ENCODE results near the gene GABRR3. TPM values are rescaled to one million over a fixed set of nuclear protein-coding genes. Genes with fewer than 3 reads are reported as not detected.
A peak's percentile ranks its signal among the peaks of the same experiment; 100 is the strongest.

GABRR3 gene
- total RNA-seq, 1 experiment from 2014 or later: not detected

DNA sequence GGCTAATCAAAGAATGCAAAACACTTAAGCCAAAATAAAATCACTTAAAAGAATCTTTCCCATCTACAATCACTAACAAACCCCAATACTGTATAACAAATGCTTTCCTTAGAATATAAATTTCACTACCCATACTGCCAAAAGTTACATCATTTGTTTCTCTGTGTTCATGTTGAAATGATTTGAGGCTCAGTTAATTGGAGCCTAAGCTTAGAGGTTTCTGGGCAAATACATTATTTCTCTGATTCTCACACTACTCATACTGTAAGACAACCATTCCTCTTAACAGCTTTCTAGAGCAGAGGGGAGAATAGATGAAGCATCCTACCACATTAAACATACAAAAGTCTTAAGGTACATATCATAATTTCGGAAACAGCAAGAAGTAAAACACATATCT, 65.0 kb downstream of the GABRR3 start:
- Mint-ChIP-seq H3K27me3 (ENCODE audit: unreplicated experiment) (no peaks in the 10 kb centered on the region), H3K36me3 (ENCODE audit: insufficient read depth, unreplicated experiment) (peaks cover 9% of the 10 kb centered on the region), H3K4me1 (ENCODE audit: low read depth, unreplicated experiment) (peaks cover 15% of the 10 kb centered on the region), H3K4me3 (ENCODE audit: low read depth, unreplicated experiment) (peak overlapping the region; percentile 95), H3K9me3 (ENCODE audit: low read depth, unreplicated experiment) (no peaks in the 10 kb centered on the region), H3K27ac (ENCODE audit: unreplicated experiment) (no peak overlapping the region)
- TF ChIP-seq, protein P1, sequence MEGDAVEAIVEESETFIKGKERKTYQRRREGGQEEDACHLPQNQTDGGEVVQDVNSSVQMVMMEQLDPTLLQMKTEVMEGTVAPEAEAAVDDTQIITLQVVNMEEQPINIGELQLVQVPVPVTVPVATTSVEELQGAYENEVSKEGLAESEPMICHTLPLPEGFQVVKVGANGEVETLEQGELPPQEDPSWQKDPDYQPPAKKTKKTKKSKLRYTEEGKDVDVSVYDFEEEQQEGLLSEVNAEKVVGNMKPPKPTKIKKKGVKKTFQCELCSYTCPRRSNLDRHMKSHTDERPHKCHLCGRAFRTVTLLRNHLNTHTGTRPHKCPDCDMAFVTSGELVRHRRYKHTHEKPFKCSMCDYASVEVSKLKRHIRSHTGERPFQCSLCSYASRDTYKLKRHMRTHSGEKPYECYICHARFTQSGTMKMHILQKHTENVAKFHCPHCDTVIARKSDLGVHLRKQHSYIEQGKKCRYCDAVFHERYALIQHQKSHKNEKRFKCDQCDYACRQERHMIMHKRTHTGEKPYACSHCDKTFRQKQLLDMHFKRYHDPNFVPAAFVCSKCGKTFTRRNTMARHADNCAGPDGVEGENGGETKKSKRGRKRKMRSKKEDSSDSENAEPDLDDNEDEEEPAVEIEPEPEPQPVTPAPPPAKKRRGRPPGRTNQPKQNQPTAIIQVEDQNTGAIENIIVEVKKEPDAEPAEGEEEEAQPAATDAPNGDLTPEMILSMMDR (IDR thresholded peaks at IDR 0.05; ENCODE audit: unreplicated experiment): no peak
- CTCF ChIA-PET: no interaction called here
- DNase-seq: no peak
- BruUV-seq (replicated peaks): no TSS peak
- intact Hi-C loops (cut with micrococcal nuclease; ENCODE audit: unreplicated experiment): loop anchor here (2.0 kb wide), 1 partner anchor 53 kb away; no protein-coding TSS in a partner anchor

DNA sequence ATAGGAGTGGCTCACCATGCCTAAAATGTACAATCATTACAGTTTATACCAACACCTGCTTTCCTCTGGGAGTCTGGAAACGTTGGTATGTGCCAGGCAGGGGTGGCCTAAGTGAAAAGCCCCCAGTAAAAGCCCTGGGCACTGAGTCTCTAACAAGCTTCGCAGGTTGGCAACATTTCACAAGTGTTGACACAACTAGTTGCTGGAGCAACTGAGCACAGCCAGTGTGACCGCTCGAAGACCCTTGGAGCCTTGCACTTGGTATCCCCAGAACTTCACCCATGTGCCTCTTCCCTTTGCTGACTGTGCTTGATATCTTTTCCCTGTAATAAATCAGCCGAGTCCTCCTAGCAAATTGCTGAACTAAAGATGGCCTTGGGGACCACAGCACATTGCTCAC, 65.6 kb downstream of the GABRR3 start:
- BruUV-seq (replicated peaks): no TSS peak
- DNase-seq: no peak
- CTCF ChIA-PET: no interaction called here
- H3K36me3 Mint-ChIP-seq (ENCODE audit: insufficient read depth, unreplicated experiment): peaks cover 9% of the 10 kb centered on the region
- no peak overlapping the region for H3K4me3 Mint-ChIP-seq (ENCODE audit: low read depth, unreplicated experiment)
- no peak overlapping the region for H3K27ac Mint-ChIP-seq (ENCODE audit: unreplicated experiment)
- H3K27me3 Mint-ChIP-seq (ENCODE audit: unreplicated experiment): no peaks in the 10 kb centered on the region
- TF ChIP-seq, protein P1 (IDR thresholded peaks at IDR 0.05; ENCODE audit: unreplicated experiment): no peak
- no peaks in the 10 kb centered on the region for H3K9me3 Mint-ChIP-seq (ENCODE audit: low read depth, unreplicated experiment)
- intact Hi-C loops (cut with micrococcal nuclease; ENCODE audit: unreplicated experiment): no loop called here
- H3K4me1 Mint-ChIP-seq (ENCODE audit: low read depth, unreplicated experiment): peaks cover 15% of the 10 kb centered on the region

DNA sequence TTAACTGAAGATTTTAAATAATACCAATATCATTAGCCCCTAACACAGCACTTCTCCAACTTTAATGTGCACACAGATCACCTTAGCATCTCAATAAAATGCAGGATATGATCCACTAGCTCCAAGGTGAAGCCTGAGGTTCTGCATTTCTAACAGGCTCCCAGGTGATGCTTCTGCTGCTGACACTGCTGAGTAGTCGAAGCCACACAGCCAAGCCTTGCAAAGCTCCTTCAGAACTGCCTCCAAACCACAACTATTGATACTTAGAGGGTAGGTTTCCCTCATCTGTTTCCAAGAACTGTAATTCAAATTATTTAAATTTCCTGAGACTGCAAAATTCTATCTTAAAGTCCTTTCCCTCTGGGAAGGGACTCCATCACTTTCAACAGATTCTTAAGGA, 66.7 kb downstream of the GABRR3 start:
- no peak for DNase-seq
- Mint-ChIP-seq H3K27ac (ENCODE audit: unreplicated experiment) (no peak overlapping the region), H3K4me1 (ENCODE audit: low read depth, unreplicated experiment) (peaks cover 15% of the 10 kb centered on the region), H3K9me3 (ENCODE audit: low read depth, unreplicated experiment) (no peaks in the 10 kb centered on the region), H3K36me3 (ENCODE audit: insufficient read depth, unreplicated experiment) (peaks cover 9% of the 10 kb centered on the region), H3K4me3 (ENCODE audit: low read depth, unreplicated experiment) (no peak overlapping the region), H3K27me3 (ENCODE audit: unreplicated experiment) (no peaks in the 10 kb centered on the region)
- intact Hi-C loops (cut with micrococcal nuclease; ENCODE audit: unreplicated experiment): no loop called here
- CTCF ChIA-PET: interaction anchor here (0.9 kb wide), 1 partner anchor 54 kb away, joined by 4 read pairs; no protein-coding TSS in a partner anchor
- TF ChIP-seq, protein P1 (IDR thresholded peaks at IDR 0.05; ENCODE audit: unreplicated experiment): no peak
- no TSS peak for BruUV-seq (replicated peaks)

DNA sequence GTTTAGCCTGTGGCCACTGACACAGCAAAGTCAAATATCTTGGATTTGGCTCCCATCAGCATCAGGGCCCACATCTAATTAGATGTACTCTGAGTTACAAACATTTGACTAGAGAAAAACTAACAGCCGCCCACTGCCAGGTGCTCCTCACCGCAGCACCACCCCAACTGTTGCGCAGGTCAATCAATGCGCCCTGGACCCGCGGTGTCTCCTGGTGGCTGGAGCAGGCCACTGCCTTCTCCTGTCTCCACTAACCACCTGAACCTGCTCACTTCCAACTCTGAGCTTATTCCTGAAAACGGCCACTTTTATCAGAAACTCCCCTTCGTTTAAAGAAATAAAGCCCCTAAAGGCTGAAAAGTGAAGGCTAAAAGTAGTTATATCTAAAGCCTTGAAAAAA, 67.1 kb downstream of the GABRR3 start:
- CTCF ChIA-PET: interaction anchor here (0.9 kb wide), 1 partner anchor 54 kb away, joined by 4 read pairs; no protein-coding TSS in a partner anchor
- BruUV-seq (replicated peaks): no TSS peak
- TF ChIP-seq, protein P1 (IDR thresholded peaks at IDR 0.05; ENCODE audit: unreplicated experiment): no peak
- H3K9me3 Mint-ChIP-seq (ENCODE audit: low read depth, unreplicated experiment): no peaks in the 10 kb centered on the region
- peaks cover 15% of the 10 kb centered on the region for H3K4me1 Mint-ChIP-seq (ENCODE audit: low read depth, unreplicated experiment)
- no peak overlapping the region for H3K27ac Mint-ChIP-seq (ENCODE audit: unreplicated experiment)
- no peak overlapping the region for H3K4me3 Mint-ChIP-seq (ENCODE audit: low read depth, unreplicated experiment)
- peaks cover 9% of the 10 kb centered on the region for H3K36me3 Mint-ChIP-seq (ENCODE audit: insufficient read depth, unreplicated experiment)
- no peaks in the 10 kb centered on the region for H3K27me3 Mint-ChIP-seq (ENCODE audit: unreplicated experiment)
- intact Hi-C loops (cut with micrococcal nuclease; ENCODE audit: unreplicated experiment): no loop called here
- no peak for DNase-seq

Data from Calu3 (cell line).